Measurements from ENCODE around the gene LMNTD1.

- TF ChIP-seq CTCF (IDR thresholded peaks at IDR 0.05; ENCODE audit: low read length) (no peak), EZH2 (IDR thresholded peaks at IDR 0.05; ENCODE audit: borderline replicate concordance, low read length) (no peak)
These were observed 48.3 kb downstream of the LMNTD1 start for GRCh38 chr12:25504744-25505143.

Measured in OCI-LY1 (cell line).